GM21786 (cell line): Measurements from ENCODE around the gene TMEM45A.

Source experiments
- ATAC-seq: cut with Tn5 transposase; IDR thresholded peaks from one replicate; pipeline ENCODE4 v1.9.1; 2021; ENCODE audit not compliant: unreplicated experiment

Gene TMEM45A

GRCh38 chr3:100609305-100609704 is 116.9 kb downstream of the TMEM45A start, which contains the start of gene ADGRG7:
TSS of gene ADGRG7 (plus strand) at chr3:100609601. CDS start at chr3:100609857, 256 bp downstream.
- no peak for ATAC-seq

DNA sequence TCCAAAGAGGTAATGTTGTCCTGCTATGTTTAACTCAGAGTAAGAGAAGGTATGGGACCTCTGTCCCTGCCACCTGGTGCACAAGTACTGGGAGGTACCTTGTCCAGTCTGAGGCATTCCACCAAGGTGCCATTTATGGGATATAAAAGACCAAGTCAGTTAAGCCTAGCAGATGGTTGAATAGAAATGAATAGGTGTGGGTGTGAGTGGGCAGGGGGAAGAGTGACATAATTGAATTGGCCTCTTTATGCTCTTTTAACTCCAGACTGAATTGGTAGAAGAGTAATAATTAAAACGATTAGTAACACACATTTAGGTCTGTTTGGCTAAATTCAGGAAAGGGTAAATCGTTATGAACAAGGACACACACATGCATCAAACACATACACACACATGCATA is 117.5 kb downstream of the TMEM45A start:
- ATAC-seq, result no peak

DNA sequence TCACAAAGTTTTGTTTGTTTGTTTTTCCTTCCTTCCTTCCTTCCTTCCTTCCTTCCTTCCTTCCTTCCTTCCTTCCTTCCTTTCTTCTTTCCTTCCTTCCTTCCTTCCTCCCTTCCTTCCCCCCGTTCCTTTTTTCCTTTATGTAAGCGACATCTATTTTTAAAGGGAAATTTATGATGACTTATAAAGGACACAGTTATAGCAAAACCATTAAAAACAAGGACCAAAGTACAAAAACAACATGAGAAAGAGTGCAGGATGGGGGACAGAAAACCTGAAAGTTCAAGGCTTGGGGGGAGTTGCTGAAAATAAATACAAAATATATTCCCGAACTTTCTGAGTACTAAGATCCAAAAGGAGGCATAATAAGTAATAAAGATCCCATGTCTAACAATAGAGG is 118.8 kb downstream of the TMEM45A start:
- ATAC-seq, result no peak

GRCh38 chr3:100613721-100614390 is 121.4 kb downstream of the TMEM45A start:
- peak; percentile 74 for ATAC-seq

- ATAC-seq, result peak; percentile 59
Observed at GRCh38 chr3:100614941-100615340, 122.5 kb downstream of the TMEM45A start.

DNA sequence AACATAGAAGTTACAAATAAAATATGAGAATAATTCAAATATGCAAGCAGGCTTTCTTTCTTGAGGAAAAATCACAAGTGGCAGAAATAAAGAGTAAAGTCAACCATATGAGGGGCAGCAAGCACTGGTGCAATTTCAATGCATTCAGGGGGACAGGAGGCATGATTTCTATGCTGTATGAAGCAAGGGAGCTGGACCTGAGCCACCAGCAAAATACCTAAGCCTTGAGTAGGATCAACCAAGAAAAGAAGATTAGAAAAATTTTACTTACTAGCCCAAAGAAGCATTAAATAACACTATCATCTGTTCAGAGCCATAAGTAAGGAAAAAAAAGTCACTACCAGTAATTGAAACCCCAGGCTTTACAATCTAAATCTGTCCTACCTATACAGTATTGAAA is 123.3 kb downstream of the TMEM45A start:
- no peak for ATAC-seq

DNA sequence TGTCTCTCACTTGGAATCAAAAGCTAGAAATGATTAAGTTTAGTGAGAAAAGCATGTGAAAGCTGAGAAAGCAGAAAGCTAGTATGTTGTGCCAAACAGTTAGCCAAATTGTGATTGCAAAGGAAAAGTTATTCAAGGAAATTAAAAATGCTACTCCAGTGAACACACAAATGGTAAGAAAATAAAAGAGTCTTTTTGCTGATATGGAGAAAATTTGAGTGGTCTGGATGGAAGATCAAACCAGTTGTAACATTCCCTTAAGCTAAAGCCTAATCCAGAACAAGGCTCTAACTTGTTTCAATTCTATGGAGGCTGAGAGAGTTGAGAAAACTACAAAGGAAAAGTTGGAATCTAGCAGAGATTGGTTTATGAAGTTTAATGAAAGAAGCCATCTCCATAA is 128.8 kb downstream of the TMEM45A start:
- ATAC-seq, result no peak
